LNCaP clone FGC (cell line): Measurements from ENCODE around the gene CXADR.

ENCODE experiments used
- DNase-seq: peaks from one replicate; pipeline ENCODE4 v3.0.0-alpha.2; 2011; ENCODE audit warnings: low read depth
- H3K4me3 ChIP-seq: 2 replicates; pipeline ENCODE4 v1.5.1; 2011; ENCODE audit warnings: mild to moderate bottlenecking, low read depth, low read length, control low read depth
- CTCF ChIP-seq: IDR thresholded peaks from 2 replicates; pipeline ENCODE4 v1.5.1; 2012; ENCODE audit warnings: mild to moderate bottlenecking; ENCODE audit not compliant: control insufficient read depth, insufficient read depth; ENCODE audit errors: extremely low read depth

Gene CXADR

GRCh38 chr21:17622018-17622417 lies 109.2 kb downstream of the CXADR start:
- no peak for TF ChIP-seq CTCF
- no peak overlapping the region for H3K4me3 ChIP-seq
- DNase-seq: no peak

GRCh38 chr21:17631195-17631594 lies 118.4 kb downstream of the CXADR start:
- H3K4me3 ChIP-seq: no peak overlapping the region
- TF ChIP-seq CTCF: no peak
- DNase-seq: no peak

GRCh38 chr21:17636711-17637110 lies 123.9 kb downstream of the CXADR start:
- TF ChIP-seq CTCF: no peak
- no peak overlapping the region for H3K4me3 ChIP-seq
- DNase-seq: no peak

- DNase-seq: no peak
- TF ChIP-seq CTCF: no peak
- H3K4me3 ChIP-seq: no peak overlapping the region
These were observed 128.0 kb downstream of the CXADR start for GRCh38 chr21:17640821-17641220.
